ENCODE measurements around the gene DLG2. TPM values are rescaled to one million over a fixed set of nuclear protein-coding genes. Genes with fewer than 3 reads are reported as not detected.

DLG2 gene
- total and polyA plus RNA-seq, 9 of the 15 experiments (the other 6 are each of a cell fraction or from before 2014, with no cell fraction given), result 0.52 to 1.6 (median 0.95) TPM

DNA sequence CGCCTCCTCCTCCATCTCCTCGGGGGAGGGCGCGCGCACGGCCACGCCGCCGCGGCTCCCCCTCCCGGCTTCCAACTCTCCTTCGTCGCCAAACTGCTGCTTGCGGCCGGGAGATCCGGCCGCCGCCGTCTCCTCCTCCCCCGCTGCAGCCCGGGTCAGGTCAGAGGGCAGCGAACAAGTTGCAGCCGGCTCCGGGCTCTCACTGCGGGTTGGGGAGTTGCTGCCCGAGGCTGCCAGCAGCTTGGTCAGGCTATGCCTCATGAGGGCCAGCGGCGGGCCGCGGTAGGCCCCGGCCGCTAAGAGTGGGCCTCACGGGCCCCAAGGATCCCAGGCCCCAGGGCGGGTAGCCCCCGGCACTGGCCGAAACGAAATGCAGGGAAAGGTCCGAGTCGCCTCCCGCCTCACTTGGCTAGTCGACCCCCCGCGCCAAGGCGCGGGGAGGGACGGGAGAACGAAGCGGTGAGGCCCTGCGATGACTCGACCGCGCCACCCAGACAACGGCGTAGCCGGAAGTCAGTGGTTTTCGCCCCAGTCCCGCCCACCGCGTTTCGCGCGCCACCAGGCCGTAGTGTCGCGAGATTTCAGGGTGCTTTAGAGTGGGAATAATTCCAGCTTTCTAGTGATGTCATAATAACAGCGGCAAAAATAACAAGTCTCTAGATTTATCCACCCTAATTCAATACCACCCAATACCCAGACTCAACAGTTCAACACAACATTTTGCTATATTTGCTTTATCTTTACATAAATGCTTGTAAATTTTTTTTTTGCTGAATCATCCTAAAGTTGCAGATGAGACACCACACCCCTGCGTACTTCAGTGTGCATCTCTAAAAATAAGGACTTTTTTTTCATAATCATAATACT, 37.7 kb upstream of the DLG2 start, which contains the start of gene CREBZF (continued):
- TF ChIP-seq, protein P1, sequence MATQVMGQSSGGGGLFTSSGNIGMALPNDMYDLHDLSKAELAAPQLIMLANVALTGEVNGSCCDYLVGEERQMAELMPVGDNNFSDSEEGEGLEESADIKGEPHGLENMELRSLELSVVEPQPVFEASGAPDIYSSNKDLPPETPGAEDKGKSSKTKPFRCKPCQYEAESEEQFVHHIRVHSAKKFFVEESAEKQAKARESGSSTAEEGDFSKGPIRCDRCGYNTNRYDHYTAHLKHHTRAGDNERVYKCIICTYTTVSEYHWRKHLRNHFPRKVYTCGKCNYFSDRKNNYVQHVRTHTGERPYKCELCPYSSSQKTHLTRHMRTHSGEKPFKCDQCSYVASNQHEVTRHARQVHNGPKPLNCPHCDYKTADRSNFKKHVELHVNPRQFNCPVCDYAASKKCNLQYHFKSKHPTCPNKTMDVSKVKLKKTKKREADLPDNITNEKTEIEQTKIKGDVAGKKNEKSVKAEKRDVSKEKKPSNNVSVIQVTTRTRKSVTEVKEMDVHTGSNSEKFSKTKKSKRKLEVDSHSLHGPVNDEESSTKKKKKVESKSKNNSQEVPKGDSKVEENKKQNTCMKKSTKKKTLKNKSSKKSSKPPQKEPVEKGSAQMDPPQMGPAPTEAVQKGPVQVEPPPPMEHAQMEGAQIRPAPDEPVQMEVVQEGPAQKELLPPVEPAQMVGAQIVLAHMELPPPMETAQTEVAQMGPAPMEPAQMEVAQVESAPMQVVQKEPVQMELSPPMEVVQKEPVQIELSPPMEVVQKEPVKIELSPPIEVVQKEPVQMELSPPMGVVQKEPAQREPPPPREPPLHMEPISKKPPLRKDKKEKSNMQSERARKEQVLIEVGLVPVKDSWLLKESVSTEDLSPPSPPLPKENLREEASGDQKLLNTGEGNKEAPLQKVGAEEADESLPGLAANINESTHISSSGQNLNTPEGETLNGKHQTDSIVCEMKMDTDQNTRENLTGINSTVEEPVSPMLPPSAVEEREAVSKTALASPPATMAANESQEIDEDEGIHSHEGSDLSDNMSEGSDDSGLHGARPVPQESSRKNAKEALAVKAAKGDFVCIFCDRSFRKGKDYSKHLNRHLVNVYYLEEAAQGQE (IDR thresholded peaks at IDR 0.05; ENCODE audit: borderline replicate concordance), result peak; percentile 92
- TF ChIP-seq, protein P1 (CRISPR knock-in tag; IDR thresholded peaks at IDR 0.05; ENCODE audit: low read depth), result no peak; the same call in 1 of the 2 replicates
- TF ChIP-seq CBX8 (IDR thresholded peaks at IDR 0.05; ENCODE audit: borderline replicate concordance, extremely low read depth, low read depth, low read length, poor library complexity, severe bottlenecking) (no peak), SMAD3 (CRISPR knock-in tag; conservative IDR thresholded peaks at IDR 0.05) (no peak; the same call in 1 of the 2 replicates), ZNF316 (IDR thresholded peaks at IDR 0.05) (peak; percentile 100), RBM25 (IDR thresholded peaks at IDR 0.05; ENCODE audit: low read depth, low read length, severe bottlenecking) (peak; percentile 29), RCOR1 (IDR thresholded peaks at IDR 0.05; ENCODE audit: borderline replicate concordance in 1 of 2, low read depth in 2 of 2, low read length in 2 of 2) (no peak), DPF2 (IDR thresholded peaks at IDR 0.05) (peak; percentile 93), CEBPB (tag; IDR thresholded peaks at IDR 0.05) (peak; percentile 63), EGR1 (conservative IDR thresholded peaks at IDR 0.05) (peak; percentile 60), NRF1 (conservative IDR thresholded peaks at IDR 0.05 in 1 of 2, IDR thresholded peaks at IDR 0.05 in 1 of 2) (peak; percentile 60 to 65), TEAD1 (CRISPR knock-in tag; IDR thresholded peaks at IDR 0.05) (peak in 1 of 2 experiments; percentile 15; a peak in 1 of 4 replicates), ATF7 (IDR thresholded peaks at IDR 0.05) (peak; percentile 96)
- TF ChIP-seq, protein P2, sequence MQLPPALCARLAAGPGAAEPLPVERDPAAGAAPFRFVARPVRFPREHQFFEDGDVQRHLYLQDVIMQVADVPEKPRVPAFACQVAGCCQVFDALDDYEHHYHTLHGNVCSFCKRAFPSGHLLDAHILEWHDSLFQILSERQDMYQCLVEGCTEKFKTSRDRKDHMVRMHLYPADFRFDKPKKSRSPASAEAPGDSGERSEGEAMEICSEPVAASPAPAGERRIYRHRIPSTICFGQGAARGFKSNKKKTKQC (CRISPR knock-in tag; IDR thresholded peaks at IDR 0.05), result peak; percentile 93
- TF ChIP-seq, protein P3, sequence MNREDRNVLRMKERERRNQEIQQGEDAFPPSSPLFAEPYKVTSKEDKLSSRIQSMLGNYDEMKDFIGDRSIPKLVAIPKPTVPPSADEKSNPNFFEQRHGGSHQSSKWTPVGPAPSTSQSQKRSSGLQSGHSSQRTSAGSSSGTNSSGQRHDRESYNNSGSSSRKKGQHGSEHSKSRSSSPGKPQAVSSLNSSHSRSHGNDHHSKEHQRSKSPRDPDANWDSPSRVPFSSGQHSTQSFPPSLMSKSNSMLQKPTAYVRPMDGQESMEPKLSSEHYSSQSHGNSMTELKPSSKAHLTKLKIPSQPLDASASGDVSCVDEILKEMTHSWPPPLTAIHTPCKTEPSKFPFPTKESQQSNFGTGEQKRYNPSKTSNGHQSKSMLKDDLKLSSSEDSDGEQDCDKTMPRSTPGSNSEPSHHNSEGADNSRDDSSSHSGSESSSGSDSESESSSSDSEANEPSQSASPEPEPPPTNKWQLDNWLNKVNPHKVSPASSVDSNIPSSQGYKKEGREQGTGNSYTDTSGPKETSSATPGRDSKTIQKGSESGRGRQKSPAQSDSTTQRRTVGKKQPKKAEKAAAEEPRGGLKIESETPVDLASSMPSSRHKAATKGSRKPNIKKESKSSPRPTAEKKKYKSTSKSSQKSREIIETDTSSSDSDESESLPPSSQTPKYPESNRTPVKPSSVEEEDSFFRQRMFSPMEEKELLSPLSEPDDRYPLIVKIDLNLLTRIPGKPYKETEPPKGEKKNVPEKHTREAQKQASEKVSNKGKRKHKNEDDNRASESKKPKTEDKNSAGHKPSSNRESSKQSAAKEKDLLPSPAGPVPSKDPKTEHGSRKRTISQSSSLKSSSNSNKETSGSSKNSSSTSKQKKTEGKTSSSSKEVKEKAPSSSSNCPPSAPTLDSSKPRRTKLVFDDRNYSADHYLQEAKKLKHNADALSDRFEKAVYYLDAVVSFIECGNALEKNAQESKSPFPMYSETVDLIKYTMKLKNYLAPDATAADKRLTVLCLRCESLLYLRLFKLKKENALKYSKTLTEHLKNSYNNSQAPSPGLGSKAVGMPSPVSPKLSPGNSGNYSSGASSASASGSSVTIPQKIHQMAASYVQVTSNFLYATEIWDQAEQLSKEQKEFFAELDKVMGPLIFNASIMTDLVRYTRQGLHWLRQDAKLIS (CRISPR knock-in tag; IDR thresholded peaks at IDR 0.05), result peak; percentile 62; the same call in 1 of the 2 replicates

All from K562 (cell line).